ENCODE measurements around the gene PCK1.

- TF ChIP-seq CTCF (IDR thresholded peaks at IDR 0.05), result no peak
- TF ChIP-seq POLR2AphosphoS5 (IDR thresholded peaks at IDR 0.05), result no peak
- no peak for TF ChIP-seq POLR2A (IDR thresholded peaks at IDR 0.05)
Measured at GRCh38 chr20:57563522-57563921, 2.6 kb downstream of the PCK1 start.

All from stomach (tissue), 4 donors.